Mucosa of descending colon (tissue), 3 donors: ENCODE data around the gene CCDC14. TPM values are rescaled to one million over a fixed set of nuclear protein-coding genes. Genes with fewer than 3 reads are reported as not detected.

ENCODE experiments used
- ATAC-seq: fragments of 200-7000 bp; cut with Tn5 transposase; one replicate; pipeline ENCODE4 v1.9.1; 2020; ENCODE audit warnings: mild to moderate bottlenecking, moderate library complexity
- DNase-seq, 3 donors: peaks; one replicate each; pipeline ENCODE4 v3.0.0-alpha.2; 2020
- H3K36me3 ChIP-seq: fragments of 200-600 bp; one replicate; pipeline ENCODE4 v1.8.0; 2021; ENCODE audit warnings: low read depth, mild to moderate bottlenecking
- H3K4me1 ChIP-seq: fragments of 200-600 bp; one replicate; pipeline ENCODE4 v1.8.0; 2021; ENCODE audit warnings: low read depth, mild to moderate bottlenecking
- H3K4me3 ChIP-seq: fragments of 200-600 bp; one replicate; pipeline ENCODE4 v1.8.0; 2021; ENCODE audit warnings: mild to moderate bottlenecking
- H3K9me3 ChIP-seq: fragments of 200-600 bp; one replicate; pipeline ENCODE4 v1.8.0; 2021; ENCODE audit warnings: mild to moderate bottlenecking
- CTCF ChIP-seq: fragments of 200-600 bp; IDR thresholded peaks from one replicate; pipeline ENCODE4 v1.8.0; 2022; ENCODE audit warnings: antibody characterized with exemption, mild to moderate bottlenecking
- intact Hi-C, 2 donors: fragments of 100-400 bp; cut with DNase I in 1 of 2; cut with micrococcal nuclease in 1 of 2; formaldehyde crosslinking; loops; one replicate each; pipeline versions ENCODE4 v1.11.0 to v1.11.1; 2022; cut with DNase I, micrococcal nuclease
- total RNA-seq, 3 donors: library from RNA; stranded (reverse); fragmentation: NEBNext Ultra II Directional in 2 of 3; extraction: Animal tissue kit (Norgen Biotek cat#: 25700) in 2 of 3; gene quantifications; one replicate each; pipeline versions ENCODE4 v1.2.1 to v1.2.4, GENCODE V29; 2021 to 2023
- donor health status: DM: no; HTN: no; CAD: no; lungs with moderate emphysema.
- donor health status: DM: no; HTN: no; CAD: no.
- donor health status: DM: no; HTN: yes; CAD: no.

CCDC14 gene
- total RNA-seq, 3 donors from 2014 or later = 60.5 to 93.8 (median 62.8) TPM

GRCh38 chr3:123883701-123884202 is 77.3 kb downstream of the CCDC14 start:
- intact Hi-C loops = no loop called here
- no peaks in the 10 kb centered on the region for H3K36me3 ChIP-seq
- H3K4me3 ChIP-seq = no peak overlapping the region
- ATAC-seq = peak; percentile 20
- no peaks in the 10 kb centered on the region for H3K9me3 ChIP-seq
- DNase-seq = peak; percentile 22 to 53 (median 51)
- peaks cover 9% of the 10 kb centered on the region for H3K4me1 ChIP-seq
- no peak for TF ChIP-seq CTCF

- Histone ChIP-seq H3K4me1 (peaks cover 9% of the 10 kb centered on the region), H3K4me3 (no peak overlapping the region), H3K36me3 (no peaks in the 10 kb centered on the region), H3K9me3 (no peaks in the 10 kb centered on the region)
- ATAC-seq = no peak
- DNase-seq = peak in 1 of 3 donors; percentile 21
- intact Hi-C loops = no loop called here
- no peak for TF ChIP-seq CTCF
Observed at GRCh38 chr3:123883111-123883510, 77.9 kb downstream of the CCDC14 start.

GRCh38 chr3:123881771-123882170 is 79.3 kb downstream of the CCDC14 start:
- Histone ChIP-seq H3K9me3 (no peaks in the 10 kb centered on the region), H3K4me3 (no peak overlapping the region), H3K36me3 (no peaks in the 10 kb centered on the region), H3K4me1 (peaks cover 9% of the 10 kb centered on the region)
- DNase-seq = no peak
- no peak for TF ChIP-seq CTCF
- no peak for ATAC-seq
- intact Hi-C loops = no loop called here

GRCh38 chr3:123880998-123881561 is 79.9 kb downstream of the CCDC14 start:
- H3K4me3 ChIP-seq = no peak overlapping the region
- no peak for ATAC-seq
- DNase-seq = peak in 1 of 3 donors; percentile 33
- no peak for TF ChIP-seq CTCF
- no peaks in the 10 kb centered on the region for H3K9me3 ChIP-seq
- H3K36me3 ChIP-seq = no peaks in the 10 kb centered on the region
- intact Hi-C loops = no loop called here
- peaks cover 9% of the 10 kb centered on the region for H3K4me1 ChIP-seq

GRCh38 chr3:123878807-123879206 is 82.2 kb downstream of the CCDC14 start:
- no peaks in the 10 kb centered on the region for H3K9me3 ChIP-seq
- TF ChIP-seq CTCF = no peak
- intact Hi-C loops = no loop called here
- peaks cover 8% of the 10 kb centered on the region for H3K4me1 ChIP-seq
- ATAC-seq (no peak), DNase-seq (no peak)
- no peak overlapping the region for H3K4me3 ChIP-seq
- no peaks in the 10 kb centered on the region for H3K36me3 ChIP-seq
